Subcutaneous abdominal adipose tissue (tissue), 5 donors: ENCODE data around the gene PRKCE.
A peak's percentile ranks its signal among the peaks of the same experiment; 100 is the strongest.

Experiments
- H3K27ac ChIP-seq: one replicate; pipeline ENCODE4 v1.7.0; 2013; ENCODE audit warnings: low read depth, mild to moderate bottlenecking, inconsistent platforms, low read length, moderate library complexity
- H3K27me3 ChIP-seq, 5 donors: one replicate each; pipeline ENCODE4 v1.7.0; 2013; ENCODE audit warnings: low read length in 5 of 5, inconsistent platforms in 1 of 5; ENCODE audit not compliant: control insufficient read depth in 5 of 5, insufficient read depth in 4 of 5
- H3K36me3 ChIP-seq, 5 donors: one replicate each; pipeline ENCODE4 v1.7.0; 2013; ENCODE audit warnings: low read length in 5 of 5; ENCODE audit not compliant: control insufficient read depth in 5 of 5, insufficient read depth in 5 of 5
- H3K4me1 ChIP-seq, 5 donors: one replicate each; pipeline ENCODE4 v1.7.0; 2013; ENCODE audit warnings: low read length in 5 of 5, mild to moderate bottlenecking in 3 of 5, moderate library complexity in 1 of 5; ENCODE audit not compliant: control insufficient read depth in 5 of 5, insufficient read depth in 5 of 5
- H3K4me3 ChIP-seq, 5 donors: one replicate each; pipeline ENCODE4 v1.7.0; 2013; ENCODE audit warnings: low read length in 5 of 5, low read depth in 1 of 5
- H3K9ac ChIP-seq, 5 donors: one replicate each; pipeline ENCODE4 v1.7.0; 2013; ENCODE audit warnings: low read length in 5 of 5, mild to moderate bottlenecking in 4 of 5, moderate library complexity in 3 of 5
- H3K9me3 ChIP-seq, 5 donors: one replicate each; pipeline ENCODE4 v1.7.0; 2013; ENCODE audit warnings: low read length in 5 of 5; ENCODE audit not compliant: control insufficient read depth in 5 of 5
- donor health status: healthy.
- donor health status: healthy.
- donor health status: healthy.
- donor health status: healthy.
- donor health status: healthy.

Gene PRKCE

DNA sequence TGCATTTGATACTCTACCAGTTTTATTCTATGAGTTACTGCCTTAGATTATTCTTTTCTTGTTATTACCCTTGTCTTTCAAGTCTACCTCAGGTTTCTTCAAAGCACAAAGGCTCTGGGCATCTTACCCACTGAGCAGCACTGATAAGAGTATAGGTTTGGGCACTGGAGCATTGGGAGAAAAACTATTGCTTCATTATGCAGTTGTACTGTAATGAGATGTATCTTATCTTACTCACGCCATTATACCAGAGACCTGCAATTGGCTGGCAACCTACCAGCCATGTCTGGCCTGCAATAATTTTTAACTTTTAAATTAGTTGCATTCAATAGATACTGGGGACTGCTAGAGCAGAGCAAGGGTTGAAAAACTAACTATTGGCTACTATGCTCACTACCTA lies 21.5 kb upstream of the PRKCE start:
- Histone ChIP-seq H3K4me3 (no peak overlapping the region), H3K4me1 (no peaks in the 10 kb centered on the region), H3K27ac (no peak overlapping the region), H3K36me3 (no peaks in the 10 kb centered on the region), H3K27me3 (peaks cover 0 to 2% (median 0%) of the 10 kb centered on the region in 5 donors), H3K9me3 (no peaks in the 10 kb centered on the region), H3K9ac (no peak overlapping the region)

GRCh38 chr2:45631319-45631718 lies 20.2 kb upstream of the PRKCE start:
- Histone ChIP-seq H3K36me3 (no peaks in the 10 kb centered on the region), H3K9me3 (no peaks in the 10 kb centered on the region), H3K27ac (no peak overlapping the region), H3K4me1 (no peaks in the 10 kb centered on the region), H3K9ac (no peak overlapping the region), H3K4me3 (no peak overlapping the region), H3K27me3 (peaks cover 0 to 2% (median 0%) of the 10 kb centered on the region in 5 donors)

- Histone ChIP-seq H3K4me3 (no peak overlapping the region), H3K27me3 (peaks cover 0 to 2% (median 0%) of the 10 kb centered on the region in 5 donors), H3K9me3 (no peaks in the 10 kb centered on the region), H3K4me1 (no peaks in the 10 kb centered on the region), H3K36me3 (no peaks in the 10 kb centered on the region), H3K27ac (no peak overlapping the region), H3K9ac (peak overlapping the region in 1 of 5 donors; percentile 4)
Measured at GRCh38 chr2:45631955-45632354, 19.5 kb upstream of the PRKCE start.

DNA sequence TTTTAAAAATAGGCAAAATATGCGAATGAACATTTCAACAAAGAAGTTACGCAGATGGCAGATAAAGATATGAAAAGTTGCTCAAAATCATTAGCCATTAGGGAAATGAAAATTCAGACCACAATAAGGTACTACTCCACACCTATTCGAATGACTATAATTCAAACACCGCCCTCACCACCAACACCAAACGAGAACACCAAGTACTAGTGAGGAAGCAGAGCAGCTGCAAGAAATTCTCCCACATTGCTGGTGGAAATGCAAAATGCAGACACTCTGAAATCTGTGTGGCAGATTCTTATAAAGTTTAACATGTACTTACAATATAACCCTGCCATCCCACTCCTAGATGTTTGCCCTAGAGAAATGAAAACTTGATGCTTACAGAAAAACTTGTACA lies 17.3 kb upstream of the PRKCE start:
- H3K9me3 ChIP-seq, result no peaks in the 10 kb centered on the region
- no peaks in the 10 kb centered on the region for H3K36me3 ChIP-seq
- H3K4me3 ChIP-seq, result no peak overlapping the region
- no peak overlapping the region for H3K27ac ChIP-seq
- no peaks in the 10 kb centered on the region for H3K4me1 ChIP-seq
- H3K27me3 ChIP-seq, result peaks cover 0 to 3% (median 0%) of the 10 kb centered on the region in 5 donors
- H3K9ac ChIP-seq, result no peak overlapping the region

GRCh38 chr2:45636008-45636407 lies 15.5 kb upstream of the PRKCE start:
- Histone ChIP-seq H3K9ac (no peak overlapping the region), H3K4me3 (no peak overlapping the region), H3K4me1 (no peaks in the 10 kb centered on the region), H3K9me3 (no peaks in the 10 kb centered on the region), H3K27ac (no peak overlapping the region), H3K36me3 (no peaks in the 10 kb centered on the region), H3K27me3 (peaks cover 0 to 6% (median 0%) of the 10 kb centered on the region in 5 donors)

DNA sequence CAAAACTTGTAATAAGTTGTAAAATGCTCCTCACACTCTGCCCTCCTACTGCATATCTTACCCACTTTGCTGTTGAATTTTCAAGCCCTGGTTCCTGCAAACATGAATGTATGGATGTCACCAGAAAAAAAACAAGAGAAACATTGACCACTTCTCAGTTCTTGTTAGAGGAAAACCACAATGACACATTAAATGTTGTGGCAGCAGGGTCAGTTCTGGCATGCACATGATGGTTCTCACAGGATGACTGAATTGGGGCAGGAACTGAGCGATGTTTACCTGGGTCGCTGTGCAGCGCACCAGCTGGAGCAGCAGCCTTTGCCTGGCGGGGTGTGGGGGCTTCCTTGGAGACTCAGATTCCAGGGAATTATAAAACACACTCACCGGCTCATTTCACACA lies 14.0 kb upstream of the PRKCE start:
- Histone ChIP-seq H3K4me1 (no peaks in the 10 kb centered on the region), H3K9ac (no peak overlapping the region), H3K36me3 (no peaks in the 10 kb centered on the region), H3K27me3 (peaks cover 0 to 11% (median 3%) of the 10 kb centered on the region in 5 donors), H3K4me3 (no peak overlapping the region), H3K27ac (no peak overlapping the region), H3K9me3 (no peaks in the 10 kb centered on the region)

GRCh38 chr2:45640576-45640975 lies 10.9 kb upstream of the PRKCE start:
- no peak overlapping the region for H3K27ac ChIP-seq
- H3K4me1 ChIP-seq, result peaks cover 0 to 15% (median 13%) of the 10 kb centered on the region in 5 donors
- no peaks in the 10 kb centered on the region for H3K36me3 ChIP-seq
- H3K4me3 ChIP-seq, result no peak overlapping the region
- no peak overlapping the region for H3K9ac ChIP-seq
- H3K27me3 ChIP-seq, result peaks cover 0 to 18% (median 6%) of the 10 kb centered on the region in 5 donors
- H3K9me3 ChIP-seq, result no peaks in the 10 kb centered on the region

DNA sequence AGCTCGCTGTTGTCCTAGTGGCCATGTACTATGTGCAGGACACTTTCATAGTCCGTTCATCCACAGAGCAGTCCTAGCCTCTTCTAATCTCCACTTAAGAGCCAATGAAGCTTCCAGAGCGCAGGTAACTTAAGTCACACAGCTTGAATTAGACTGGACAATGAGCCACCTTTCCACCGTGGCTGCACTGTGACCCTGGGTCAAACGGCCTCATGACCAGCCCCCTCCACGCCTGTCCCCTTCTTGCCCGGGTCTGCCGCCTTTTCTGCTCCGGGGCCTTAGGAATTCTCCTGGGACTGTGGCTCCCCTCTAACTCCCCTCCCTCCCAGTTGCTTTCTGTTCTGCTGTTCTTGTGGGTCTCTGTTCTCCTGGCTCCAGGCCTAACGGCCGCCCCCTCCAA lies 8.4 kb upstream of the PRKCE start:
- Histone ChIP-seq H3K9me3 (no peaks in the 10 kb centered on the region), H3K4me1 (peaks cover 3 to 20% (median 16%) of the 10 kb centered on the region in 5 donors), H3K9ac (peak overlapping the region in 4 of 5 donors; percentile 41 to 78 (median 60)), H3K36me3 (no peaks in the 10 kb centered on the region), H3K27ac (no peak overlapping the region), H3K27me3 (peaks cover 0 to 18% (median 4%) of the 10 kb centered on the region in 5 donors), H3K4me3 (peak overlapping the region; percentile 26 to 65 (median 64))

DNA sequence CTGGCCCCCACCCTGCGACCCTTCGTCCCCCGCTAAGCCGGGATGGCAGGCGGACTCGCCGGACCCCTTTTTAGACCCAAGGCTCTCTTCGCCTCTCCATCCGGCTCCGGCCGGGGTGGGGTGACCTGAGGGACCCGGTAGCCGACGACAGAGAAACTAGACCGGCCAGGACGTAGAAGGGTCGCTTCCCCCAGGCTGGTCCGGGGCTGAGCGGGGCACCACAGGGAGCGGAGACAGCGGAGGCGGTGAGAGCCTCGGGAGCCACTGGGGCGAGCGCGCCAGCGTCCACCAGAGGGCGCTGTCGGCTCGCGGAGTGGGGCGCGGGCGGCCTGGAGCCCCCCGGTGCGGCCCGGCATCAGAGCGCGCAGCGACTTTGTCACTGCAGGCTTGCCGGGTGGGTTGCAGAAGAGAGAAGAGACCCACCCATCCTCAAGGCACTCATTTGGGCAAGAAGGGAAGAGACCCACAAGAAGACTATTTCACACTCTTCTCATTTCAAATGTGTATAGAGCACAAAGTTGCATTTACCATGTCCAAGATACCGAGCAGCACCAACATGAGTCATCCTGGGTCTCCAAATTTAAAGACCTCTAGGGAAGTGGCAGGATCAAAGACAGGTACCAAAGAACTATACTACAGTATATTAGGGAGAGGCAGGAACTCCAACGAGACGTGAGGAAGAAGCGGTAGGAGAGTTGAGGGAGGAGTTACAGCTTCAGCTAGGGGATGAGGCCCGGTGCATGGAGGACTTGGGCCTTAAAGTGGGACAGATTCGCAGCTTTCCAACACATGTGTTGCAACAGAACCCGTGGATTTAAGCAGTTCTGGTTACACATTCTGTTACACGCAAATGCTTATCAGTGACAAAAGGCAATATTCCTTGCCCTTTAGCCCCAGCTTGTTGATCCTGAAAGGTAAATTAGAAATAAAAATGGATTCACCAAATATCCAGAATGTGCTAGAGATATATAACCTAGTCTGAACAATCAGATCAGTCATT lies 7.6 kb upstream of the PRKCE start:
- peak overlapping the region in 4 of 5 donors; percentile 41 to 78 (median 60) for H3K9ac ChIP-seq
- H3K4me1 ChIP-seq, result peaks cover 3 to 27% (median 22%) of the 10 kb centered on the region in 5 donors
- H3K4me3 ChIP-seq, result peak overlapping the region; percentile 17 to 65 (median 64)
- peaks cover 0 to 18% (median 4%) of the 10 kb centered on the region in 5 donors for H3K27me3 ChIP-seq
- no peaks in the 10 kb centered on the region for H3K36me3 ChIP-seq
- no peaks in the 10 kb centered on the region for H3K9me3 ChIP-seq
- peak overlapping the region; percentile 51 for H3K27ac ChIP-seq

DNA sequence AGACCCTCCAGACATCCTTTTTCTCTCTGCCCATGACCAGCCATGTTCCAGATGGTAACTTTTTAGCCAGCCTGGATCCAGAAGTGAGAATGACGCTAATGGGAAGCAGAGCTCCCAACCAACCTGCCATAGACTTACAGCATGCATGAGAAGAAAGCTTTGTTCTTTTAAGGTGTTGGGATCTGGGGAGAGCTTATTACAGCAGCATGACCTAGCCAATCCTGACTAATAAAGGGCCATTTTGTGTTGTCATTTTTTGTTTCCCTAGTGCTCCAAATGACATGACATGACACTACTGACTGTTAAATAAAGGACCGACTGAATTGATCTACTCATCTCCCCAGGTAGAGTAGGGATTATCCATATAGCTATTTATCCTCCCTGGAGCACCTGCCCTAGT lies 5.2 kb upstream of the PRKCE start:
- H3K27me3 ChIP-seq, result peaks cover 0 to 12% (median 4%) of the 10 kb centered on the region in 5 donors
- H3K9me3 ChIP-seq, result no peaks in the 10 kb centered on the region
- H3K9ac ChIP-seq, result no peak overlapping the region
- no peaks in the 10 kb centered on the region for H3K36me3 ChIP-seq
- H3K27ac ChIP-seq, result no peak overlapping the region
- no peak overlapping the region for H3K4me3 ChIP-seq
- peaks cover 3 to 41% (median 32%) of the 10 kb centered on the region in 5 donors for H3K4me1 ChIP-seq
